ENCODE data around the gene ZNF155.

DNA sequence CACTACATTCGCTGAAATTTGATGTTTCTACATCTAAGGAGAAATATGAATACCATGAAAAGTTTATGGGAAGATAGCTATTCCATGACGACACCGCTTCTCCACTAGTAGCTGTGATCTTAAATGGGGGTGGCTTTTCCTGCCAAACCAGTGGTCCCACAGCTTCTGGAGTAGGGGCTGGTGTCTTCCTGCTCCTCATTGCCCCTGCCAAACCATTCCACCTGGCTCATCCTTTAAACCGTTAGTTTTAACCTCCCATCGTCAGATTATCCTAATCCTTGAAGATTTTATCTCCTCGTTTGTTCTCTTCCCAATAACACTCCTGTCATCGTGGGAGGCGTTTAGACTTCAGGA lies 18.2 kb downstream of the ZNF155 start:
- no peak for TF ChIP-seq CTCF (IDR thresholded peaks at IDR 0.05)
- no peak for TF ChIP-seq POLR2A (IDR thresholded peaks at IDR 0.05)

All from esophagus squamous epithelium (tissue), 4 donors.